WTC11 (cell line): ENCODE measurements around the gene CPNE7. TPM values are rescaled to one million over a fixed set of nuclear protein-coding genes. Genes with fewer than 3 reads are reported as not detected.

Source experiments
- ATAC-seq: fragments of 200-7000 bp; cut with Tn5 transposase; 2 replicates; pipeline ENCODE4 v1.10.0; 2021; ENCODE audit warnings: mild to moderate bottlenecking, moderate library complexity
- CTCF ChIA-PET: fragments of 300-600 bp; sonication (Branson Sonifier 250); formaldehyde crosslinking; loops from one replicate; lab custom pipeline; 2021; ENCODE audit warnings: antibody characterized with exemption; lab: Charles Lee
- POLR2A ChIA-PET: fragments of 350-600 bp; sonication (Branson Sonifier 250); formaldehyde crosslinking; loops from one replicate; lab custom pipeline; 2021; ENCODE audit warnings: antibody characterized with exemption; lab: Charles Lee
- DNase-seq: peaks from one replicate; pipeline ENCODE4 v3.0.0; 2021; ENCODE audit warnings: low spot score
- H3K27ac Mint-ChIP-seq: 2 replicates; pipeline ENCODE4 v1.8.0; 2021; ENCODE audit warnings: mixed read lengths
- H3K27me3 Mint-ChIP-seq: 2 replicates; pipeline ENCODE4 v1.8.0; 2021; ENCODE audit warnings: low read depth, mild to moderate bottlenecking, moderate library complexity, mixed read lengths
- H3K36me3 Mint-ChIP-seq: 2 replicates; pipeline ENCODE4 v1.8.0; 2021; ENCODE audit warnings: mixed read lengths
- H3K4me1 Mint-ChIP-seq: 2 replicates; pipeline ENCODE4 v1.8.0; 2022; ENCODE audit warnings: mixed read lengths
- H3K4me3 Mint-ChIP-seq: 2 replicates; pipeline ENCODE4 v1.8.0; 2021; ENCODE audit warnings: mild to moderate bottlenecking, moderate library complexity, mixed read lengths
- H3K9me3 Mint-ChIP-seq: 2 replicates; pipeline ENCODE4 v1.8.0; 2021; ENCODE audit warnings: mixed read lengths
- AR ChIP-seq: fragments of 250-450 bp; sonication (Bioruptor Pico); IDR thresholded peaks from 2 replicates; pipeline ENCODE4 v1.9.0; 2021; ENCODE audit warnings: mild to moderate bottlenecking
- E2F1 ChIP-seq: sonication (generic); formaldehyde crosslinking; IDR thresholded peaks from 2 replicates; pipeline ENCODE4 v1.8.0; 2022; ENCODE audit warnings: mild to moderate bottlenecking, missing genetic modification reagents
- GRHL2 ChIP-seq: fragments of 250-450 bp; sonication (Bioruptor Pico); IDR thresholded peaks from 2 replicates; pipeline ENCODE4 v1.8.0; 2022; ENCODE audit warnings: mild to moderate bottlenecking, moderate library complexity; ENCODE audit not compliant: insufficient replicate concordance, severe bottlenecking
- IRF1 ChIP-seq: sonication (generic); formaldehyde crosslinking; IDR thresholded peaks from 2 replicates; pipeline ENCODE4 v1.8.0; 2023; ENCODE audit warnings: missing genetic modification reagents
- JAZF1 ChIP-seq: fragments of 250-450 bp; sonication (Bioruptor Pico); IDR thresholded peaks from 2 replicates; pipeline ENCODE4 v1.9.0; 2021; ENCODE audit warnings: moderate library complexity, mild to moderate bottlenecking, inconsistent platforms
- KAT7 ChIP-seq: sonication (generic); formaldehyde crosslinking; IDR thresholded peaks from 2 replicates; pipeline ENCODE4 v1.8.1; 2023; ENCODE audit warnings: missing genetic modification reagents, mild to moderate bottlenecking, borderline replicate concordance
- MXD4 ChIP-seq: fragments of 250-450 bp; sonication (Bioruptor Pico); IDR thresholded peaks from 2 replicates; pipeline ENCODE4 v1.8.0; 2021; ENCODE audit warnings: mild to moderate bottlenecking, moderate library complexity, borderline replicate concordance
- USF1 ChIP-seq: sonication (generic); formaldehyde crosslinking; IDR thresholded peaks from 2 replicates; pipeline ENCODE4 v1.8.0; 2022; ENCODE audit warnings: mild to moderate bottlenecking, missing genetic modification reagents
- USF2 ChIP-seq: sonication (generic); formaldehyde crosslinking; IDR thresholded peaks from 2 replicates; pipeline ENCODE4 v1.8.1; 2023; ENCODE audit warnings: mild to moderate bottlenecking, missing genetic modification reagents, moderate library complexity
- ZNF138 ChIP-seq: sonication (generic); formaldehyde crosslinking; conservative IDR thresholded peaks from 2 replicates; pipeline ENCODE4 v1.8.1; 2022; ENCODE audit warnings: mild to moderate bottlenecking, moderate library complexity, missing genetic modification reagents
- ZNF232 ChIP-seq: sonication (generic); formaldehyde crosslinking; IDR thresholded peaks from 2 replicates; pipeline ENCODE4 v1.8.0; 2022; ENCODE audit warnings: mild to moderate bottlenecking, missing genetic modification reagents
- ZNF317 ChIP-seq: sonication (generic); formaldehyde crosslinking; IDR thresholded peaks from 2 replicates; pipeline ENCODE4 v1.8.1; 2023; ENCODE audit warnings: low read depth, mild to moderate bottlenecking, moderate library complexity, missing genetic modification reagents, borderline replicate concordance
- total RNA-seq: library from RNA; stranded (reverse); gene quantifications from 3 replicates; pipeline ENCODE4 v1.2.3, GENCODE V29; 2021
- TF ChIP-seq, protein P1 (sequence below): fragments of 250-450 bp; sonication (Bioruptor Pico); IDR thresholded peaks from 2 replicates; pipeline ENCODE4 v1.8.0; 2021; ENCODE audit warnings: mild to moderate bottlenecking
- TF ChIP-seq, protein P2 (sequence below): sonication (generic); formaldehyde crosslinking; IDR thresholded peaks from 2 replicates; pipeline ENCODE4 v1.8.1; 2022; ENCODE audit warnings: mild to moderate bottlenecking, missing genetic modification reagents, moderate library complexity, borderline replicate concordance

The CPNE7 gene
- total RNA-seq, 1 experiment from 2014 or later = 42.6 TPM

- H3K4me3 Mint-ChIP-seq = no peak overlapping the region
- no peak overlapping the region for H3K27ac Mint-ChIP-seq
- no peaks in the 10 kb centered on the region for H3K27me3 Mint-ChIP-seq
- H3K4me1 Mint-ChIP-seq = peaks cover 13% of the 10 kb centered on the region
- no peak for ATAC-seq
- TF ChIP-seq, protein P1, sequence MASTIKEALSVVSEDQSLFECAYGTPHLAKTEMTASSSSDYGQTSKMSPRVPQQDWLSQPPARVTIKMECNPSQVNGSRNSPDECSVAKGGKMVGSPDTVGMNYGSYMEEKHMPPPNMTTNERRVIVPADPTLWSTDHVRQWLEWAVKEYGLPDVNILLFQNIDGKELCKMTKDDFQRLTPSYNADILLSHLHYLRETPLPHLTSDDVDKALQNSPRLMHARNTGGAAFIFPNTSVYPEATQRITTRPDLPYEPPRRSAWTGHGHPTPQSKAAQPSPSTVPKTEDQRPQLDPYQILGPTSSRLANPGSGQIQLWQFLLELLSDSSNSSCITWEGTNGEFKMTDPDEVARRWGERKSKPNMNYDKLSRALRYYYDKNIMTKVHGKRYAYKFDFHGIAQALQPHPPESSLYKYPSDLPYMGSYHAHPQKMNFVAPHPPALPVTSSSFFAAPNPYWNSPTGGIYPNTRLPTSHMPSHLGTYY (CRISPR knock-in tag) = no peak
- TF ChIP-seq, all 79 proteins: peak for 0
- Mint-ChIP-seq H3K9me3 (no peaks in the 10 kb centered on the region), H3K36me3 (no peaks in the 10 kb centered on the region)
- ChIA-PET CTCF (interaction anchor here (0.7 to 4.5 kb wide), 6 partner anchors 11 to 96 kb away, joined by 3 to 79 read pairs (median 10); partner anchors contain the start of gene DPEP1), POLR2A (no interaction called here)
- DNase-seq = no peak
Measured at GRCh38 chr16:89600956-89601355, 25.4 kb downstream of the CPNE7 start.

DNA sequence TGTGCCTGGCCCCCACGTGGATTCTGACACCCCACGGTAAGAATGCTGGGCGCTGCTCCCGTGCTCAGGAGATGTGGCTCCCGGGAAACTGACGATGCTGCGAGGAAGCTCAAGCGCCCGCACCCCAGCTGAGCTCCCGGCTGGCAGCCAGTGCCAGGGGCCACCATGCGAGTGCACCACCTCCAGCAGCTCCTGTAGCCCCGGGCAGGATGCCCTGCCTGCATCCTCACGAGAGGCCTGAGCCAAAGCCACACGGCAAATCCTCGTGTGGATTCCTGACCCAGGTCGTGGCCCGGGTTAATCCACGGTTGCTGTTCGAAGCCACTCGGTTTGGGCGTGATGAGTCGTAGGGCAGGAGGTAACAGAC, 26.3 kb downstream of the CPNE7 start:
- Mint-ChIP-seq H3K9me3 (no peaks in the 10 kb centered on the region), H3K4me3 (no peak overlapping the region), H3K4me1 (peaks cover 13% of the 10 kb centered on the region), H3K27me3 (no peaks in the 10 kb centered on the region), H3K36me3 (no peaks in the 10 kb centered on the region), H3K27ac (no peak overlapping the region)
- DNase-seq (no peak), ATAC-seq (no peak)
- CTCF ChIA-PET = interaction anchor here (0.7 to 4.5 kb wide), 8 partner anchors 14 to 99 kb away, joined by 3 to 79 read pairs (median 4); partner anchors contain the start of genes CDK10 and DPEP1
- POLR2A ChIA-PET = interaction anchor here (0.6 to 1.0 kb wide), 3 partner anchors 9 to 271 kb away, joined by 3 to 4 read pairs (median 4); partner anchors contain the start of gene TCF25
- TF ChIP-seq ZNF138 (no peak), USF1 (CRISPR knock-in tag) (no peak), ZNF232 (CRISPR knock-in tag) (no peak), E2F1 (CRISPR knock-in tag) (no peak), ZNF317 (CRISPR knock-in tag) (no peak), JAZF1 (CRISPR knock-in tag) (no peak), AR (no peak), MXD4 (no peak), USF2 (no peak), IRF1 (CRISPR knock-in tag) (no peak), GRHL2 (CRISPR knock-in tag) (no peak), KAT7 (CRISPR knock-in tag) (no peak)
- TF ChIP-seq, protein P2, sequence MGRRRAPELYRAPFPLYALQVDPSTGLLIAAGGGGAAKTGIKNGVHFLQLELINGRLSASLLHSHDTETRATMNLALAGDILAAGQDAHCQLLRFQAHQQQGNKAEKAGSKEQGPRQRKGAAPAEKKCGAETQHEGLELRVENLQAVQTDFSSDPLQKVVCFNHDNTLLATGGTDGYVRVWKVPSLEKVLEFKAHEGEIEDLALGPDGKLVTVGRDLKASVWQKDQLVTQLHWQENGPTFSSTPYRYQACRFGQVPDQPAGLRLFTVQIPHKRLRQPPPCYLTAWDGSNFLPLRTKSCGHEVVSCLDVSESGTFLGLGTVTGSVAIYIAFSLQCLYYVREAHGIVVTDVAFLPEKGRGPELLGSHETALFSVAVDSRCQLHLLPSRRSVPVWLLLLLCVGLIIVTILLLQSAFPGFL (CRISPR knock-in tag) = no peak
